ENCODE data around the gene RNF19B. TPM values are rescaled to one million over a fixed set of nuclear protein-coding genes. Genes with fewer than 3 reads are reported as not detected.

Gene RNF19B
- total RNA-seq, 1 donor from 2014 or later, result 18.8 TPM

GRCh38 chr1:32891241-32891570 is 73.4 kb downstream of the RNF19B start:
- Mint-ChIP-seq H3K4me1 (ENCODE audit: unreplicated experiment) (peaks cover 8% of the 10 kb centered on the region), H3K27me3 (ENCODE audit: unreplicated experiment) (peaks cover 20% of the 10 kb centered on the region), H3K36me3 (ENCODE audit: low read depth, unreplicated experiment) (peaks cover 8% of the 10 kb centered on the region), H3K27ac (ENCODE audit: unreplicated experiment) (no peak overlapping the region), H3K4me3 (ENCODE audit: unreplicated experiment) (no peak overlapping the region), H3K9me3 (ENCODE audit: unreplicated experiment) (no peaks in the 10 kb centered on the region)
- no peak for TF ChIP-seq CTCF (IDR thresholded peaks at IDR 0.05; ENCODE audit: unreplicated experiment)
- DNase-seq (ENCODE audit: low spot score), result no peak

DNA sequence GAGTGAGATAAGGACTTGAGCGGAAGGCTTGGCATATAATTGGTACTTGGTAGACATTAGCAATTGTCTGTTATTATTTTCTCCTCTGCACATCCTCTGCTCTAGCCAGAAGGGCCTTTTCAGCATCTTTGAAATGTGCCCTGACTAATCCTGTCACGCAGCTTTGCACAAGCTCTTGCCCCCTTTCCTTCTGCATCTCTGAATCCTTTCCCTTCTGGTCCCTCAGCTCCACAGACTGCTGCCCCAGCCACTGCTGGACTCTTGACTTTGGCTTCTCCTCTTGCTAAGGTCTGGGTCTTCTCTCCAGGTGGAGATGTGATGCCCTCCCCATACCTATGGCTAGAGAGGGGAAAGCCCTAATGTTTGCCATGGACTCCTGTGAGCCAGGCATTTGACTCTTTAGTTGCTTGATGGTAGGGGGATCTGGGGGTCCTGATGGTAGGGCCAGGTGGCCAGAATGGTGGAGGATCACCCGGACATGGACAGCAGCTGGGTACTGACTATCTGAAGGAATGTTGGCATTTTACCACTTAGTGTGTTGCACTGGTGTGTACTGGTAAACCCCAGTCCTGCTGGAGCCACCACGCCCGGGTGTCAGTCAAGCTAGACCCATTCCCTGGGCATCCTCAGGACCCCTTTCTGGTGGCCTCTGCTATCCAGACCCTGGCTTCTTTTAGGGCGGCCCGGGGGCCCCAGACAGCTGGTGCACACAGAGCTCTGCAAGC is 73.9 kb downstream of the RNF19B start:
- Mint-ChIP-seq H3K4me1 (ENCODE audit: unreplicated experiment) (peaks cover 8% of the 10 kb centered on the region), H3K4me3 (ENCODE audit: unreplicated experiment) (no peak overlapping the region), H3K27ac (ENCODE audit: unreplicated experiment) (no peak overlapping the region), H3K27me3 (ENCODE audit: unreplicated experiment) (peaks cover 20% of the 10 kb centered on the region), H3K36me3 (ENCODE audit: low read depth, unreplicated experiment) (peaks cover 8% of the 10 kb centered on the region), H3K9me3 (ENCODE audit: unreplicated experiment) (no peaks in the 10 kb centered on the region)
- TF ChIP-seq CTCF (IDR thresholded peaks at IDR 0.05; ENCODE audit: unreplicated experiment), result no peak
- DNase-seq (ENCODE audit: low spot score), result no peak

DNA sequence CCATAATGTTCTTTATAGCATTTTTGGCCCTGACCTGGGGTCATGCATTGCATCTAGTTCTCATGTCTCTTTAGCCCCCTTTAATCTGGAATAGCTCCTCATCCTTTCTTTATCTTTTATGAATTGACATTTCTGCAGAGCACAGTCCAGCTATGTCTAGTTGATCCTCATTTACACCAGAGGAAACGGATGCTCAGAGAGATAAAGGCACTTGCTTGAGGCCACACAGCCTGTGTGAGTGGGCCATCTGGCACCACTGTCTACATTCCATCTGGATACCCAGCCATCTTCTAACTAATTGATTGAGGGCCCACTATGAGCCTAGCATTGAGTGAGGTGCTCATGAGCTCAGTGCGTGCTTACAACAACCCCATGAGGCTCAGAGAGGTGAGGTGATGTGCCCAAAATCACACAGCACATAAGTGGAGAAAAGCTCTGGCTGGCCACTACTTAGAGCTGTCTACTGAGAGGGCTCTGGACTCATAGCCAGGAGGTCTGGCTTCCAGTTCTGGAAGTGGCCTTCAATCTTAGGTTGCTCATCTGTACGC is 74.8 kb downstream of the RNF19B start:
- Mint-ChIP-seq H3K4me1 (ENCODE audit: unreplicated experiment) (peaks cover 8% of the 10 kb centered on the region), H3K27ac (ENCODE audit: unreplicated experiment) (no peak overlapping the region), H3K36me3 (ENCODE audit: low read depth, unreplicated experiment) (peaks cover 8% of the 10 kb centered on the region), H3K9me3 (ENCODE audit: unreplicated experiment) (no peaks in the 10 kb centered on the region), H3K4me3 (ENCODE audit: unreplicated experiment) (no peak overlapping the region), H3K27me3 (ENCODE audit: unreplicated experiment) (peaks cover 20% of the 10 kb centered on the region)
- TF ChIP-seq CTCF (IDR thresholded peaks at IDR 0.05; ENCODE audit: unreplicated experiment), result no peak
- DNase-seq (ENCODE audit: low spot score), result no peak

- H3K9me3 Mint-ChIP-seq (ENCODE audit: unreplicated experiment), result no peaks in the 10 kb centered on the region
- TF ChIP-seq CTCF (IDR thresholded peaks at IDR 0.05; ENCODE audit: unreplicated experiment), result no peak
- H3K4me3 Mint-ChIP-seq (ENCODE audit: unreplicated experiment), result no peak overlapping the region
- no peak for DNase-seq (ENCODE audit: low spot score)
- peaks cover 8% of the 10 kb centered on the region for H3K36me3 Mint-ChIP-seq (ENCODE audit: low read depth, unreplicated experiment)
- H3K27me3 Mint-ChIP-seq (ENCODE audit: unreplicated experiment), result peaks cover 20% of the 10 kb centered on the region
- H3K4me1 Mint-ChIP-seq (ENCODE audit: unreplicated experiment), result peaks cover 8% of the 10 kb centered on the region
- no peak overlapping the region for H3K27ac Mint-ChIP-seq (ENCODE audit: unreplicated experiment)
These were observed 75.8 kb downstream of the RNF19B start for GRCh38 chr1:32888677-32889420.

- peak overlapping the region; percentile 4 for H3K4me3 Mint-ChIP-seq (ENCODE audit: unreplicated experiment)
- peak overlapping the region; percentile 32 for H3K27ac Mint-ChIP-seq (ENCODE audit: unreplicated experiment)
- peaks cover 20% of the 10 kb centered on the region for H3K27me3 Mint-ChIP-seq (ENCODE audit: unreplicated experiment)
- TF ChIP-seq CTCF (IDR thresholded peaks at IDR 0.05; ENCODE audit: unreplicated experiment), result no peak
- no peak for DNase-seq (ENCODE audit: low spot score)
- H3K36me3 Mint-ChIP-seq (ENCODE audit: low read depth, unreplicated experiment), result peaks cover 8% of the 10 kb centered on the region
- H3K4me1 Mint-ChIP-seq (ENCODE audit: unreplicated experiment), result peaks cover 8% of the 10 kb centered on the region
- no peaks in the 10 kb centered on the region for H3K9me3 Mint-ChIP-seq (ENCODE audit: unreplicated experiment)
These were observed 76.5 kb downstream of the RNF19B start for GRCh38 chr1:32888134-32888533.

All from endothelial cell (in vitro differentiated cells).